H1 (cell line): Measurements from ENCODE around the gene NDUFA6. TPM values are rescaled to one million over a fixed set of nuclear protein-coding genes. Genes with fewer than 3 reads are reported as not detected.

Experiments used
- ASH2L ChIP-seq: fragments of 200-600, 300-600 bp; sonication (generic); IDR thresholded peaks from one replicate; pipeline ENCODE4 v1.7.1; 2017; ENCODE audit warnings: low read length
- BRCA1 ChIP-seq: IDR thresholded peaks from 2 replicates; pipeline ENCODE4 v1.6.1; 2012; ENCODE audit warnings: low read depth, low read length, improper control_type of control experiment
- CBX5 ChIP-seq: fragments of 300-800, 300-1000 bp; sonication (generic); IDR thresholded peaks from 2 replicates; pipeline ENCODE4 v1.7.1; 2016; ENCODE audit warnings: antibody characterized with exemption, low read length, low read depth
- CHD2 ChIP-seq: IDR thresholded peaks from 2 replicates; pipeline ENCODE4 v1.6.1; 2012; ENCODE audit warnings: low read length, improper control_type of control experiment
- EZH2 ChIP-seq: fragments of 200-600 bp; sonication (generic); IDR thresholded peaks from 2 replicates; pipeline ENCODE4 v1.7.1; 2012; ENCODE audit warnings: low read depth, mild to moderate bottlenecking, moderate library complexity, low read length, inconsistent platforms; ENCODE audit not compliant: severe bottlenecking
- GABPA ChIP-seq: IDR thresholded peaks from 2 replicates; pipeline ENCODE4 v1.6.1; 2011; ENCODE audit warnings: mild to moderate bottlenecking, low read length, moderate library complexity, borderline replicate concordance; ENCODE audit not compliant: insufficient read depth
- JUND ChIP-seq: IDR thresholded peaks from 2 replicates; pipeline ENCODE4 v1.6.1; 2011; ENCODE audit warnings: mild to moderate bottlenecking, improper control_type of control experiment, low read length
- KDM1A ChIP-seq: fragments of 200-600, 300-600 bp; sonication (generic); IDR thresholded peaks from 2 replicates; pipeline ENCODE4 v1.7.1; 2016; ENCODE audit warnings: mild to moderate bottlenecking, low read length, borderline replicate concordance
- KDM4A ChIP-seq: IDR thresholded peaks from one replicate; pipeline ENCODE4 v1.7.1; 2012; ENCODE audit warnings: low read depth, mild to moderate bottlenecking, moderate library complexity, low read length, inconsistent platforms; ENCODE audit not compliant: severe bottlenecking
- KDM5A ChIP-seq: fragments of 200-600 bp; IDR thresholded peaks from 2 replicates; pipeline ENCODE4 v1.7.1; 2012; ENCODE audit warnings: mild to moderate bottlenecking, low read length, inconsistent platforms, mixed read lengths
- MAFK ChIP-seq: IDR thresholded peaks from 2 replicates; pipeline ENCODE4 v1.6.1; 2012; ENCODE audit warnings: low read depth, mild to moderate bottlenecking, improper control_type of control experiment, low read length
- NANOG ChIP-seq: IDR thresholded peaks from 2 replicates; pipeline ENCODE4 v1.6.1; 2011; ENCODE audit warnings: low read length, low read depth, mild to moderate bottlenecking, inconsistent platforms; ENCODE audit not compliant: insufficient read depth, poor library complexity, severe bottlenecking
- PHF8 ChIP-seq: fragments of 200-600 bp; sonication (generic); conservative IDR thresholded peaks from 2 replicates; pipeline ENCODE4 v1.7.1; 2012; ENCODE audit warnings: low read depth, mild to moderate bottlenecking, inconsistent platforms, low read length, moderate library complexity
- POLR2A ChIP-seq, 2 experiments: IDR thresholded peaks; 1 replicate in 1 of 2; 2 replicates in 1 of 2; pipeline ENCODE4 v1.6.1; 2011; ENCODE audit warnings: low read depth in 2 of 2, low read length in 2 of 2, mild to moderate bottlenecking in 2 of 2; ENCODE audit errors: control extremely low read depth in 1 of 2
- RNF2 ChIP-seq: fragments of 200-900, 300-1000 bp; sonication (generic); IDR thresholded peaks from 2 replicates; pipeline ENCODE4 v1.7.1; 2016; ENCODE audit warnings: borderline replicate concordance, low read depth, mild to moderate bottlenecking, antibody characterized with exemption, low read length; ENCODE audit not compliant: poor library complexity, severe bottlenecking; ENCODE audit errors: missing control alignments
- RXRA ChIP-seq: IDR thresholded peaks from 2 replicates; pipeline ENCODE4 v1.6.1; 2011; ENCODE audit warnings: low read depth, mild to moderate bottlenecking, low read length, moderate library complexity; ENCODE audit not compliant: insufficient read depth
- SAP30 ChIP-seq: fragments of 300-600 bp; sonication (generic); IDR thresholded peaks from 2 replicates; pipeline ENCODE4 v1.7.1; 2012; ENCODE audit warnings: low read length, moderate library complexity, mild to moderate bottlenecking, inconsistent platforms; ENCODE audit not compliant: insufficient read depth, insufficient replicate concordance
- SP4 ChIP-seq: IDR thresholded peaks from 2 replicates; pipeline ENCODE4 v1.6.1; 2012; ENCODE audit warnings: low read length, inconsistent platforms
- SUZ12 ChIP-seq: fragments of 200-600 bp; sonication (generic); IDR thresholded peaks from 2 replicates; pipeline ENCODE4 v1.6.1; 2012; ENCODE audit warnings: mild to moderate bottlenecking, inconsistent platforms, low read length, moderate library complexity, mixed read lengths
- TAF7 ChIP-seq: optimal IDR thresholded peaks from 2 replicates; pipeline ENCODE3; 2011; ENCODE audit warnings: low read depth, mild to moderate bottlenecking, inconsistent platforms, low read length, moderate library complexity, borderline replicate concordance
- TCF12 ChIP-seq: IDR thresholded peaks from 2 replicates; pipeline ENCODE4 v1.6.1; 2011; ENCODE audit warnings: low read depth, mild to moderate bottlenecking, low read length
- TEAD4 ChIP-seq: IDR thresholded peaks from 2 replicates; pipeline ENCODE4 v1.6.1; 2012; ENCODE audit warnings: low read depth, low read length, inconsistent platforms, mixed read lengths
- YY1 ChIP-seq: IDR thresholded peaks from 2 replicates; pipeline ENCODE4 v1.6.1; 2011; ENCODE audit warnings: low read depth, mild to moderate bottlenecking, low read length
- ZNF274 ChIP-seq: IDR thresholded peaks from 2 replicates; pipeline ENCODE4 v1.7.0; 2012; ENCODE audit warnings: low read length, borderline replicate concordance; ENCODE audit errors: extremely low read depth
- polyA plus RNA-seq, 7 experiments: library from polyadenylated mRNA; depleted of rRNA in 3 of 7; stranded (reverse) in 5 of 7; unstranded in 2 of 7; fragments of >200 nt in 5 of 7; fragments of 200-250 nt in 2 of 7; gene quantifications; 1 replicate in 5 of 7; 2 replicates in 1 of 7; 4 replicates in 1 of 7; pipeline versions ENCODE4 v1.2.1 to v1.2.3, GENCODE V29; 2011 to 2013; ENCODE audit warnings: missing spikeins in 2 of 7, mixed read lengths in 2 of 7
- total RNA-seq: library from RNA; stranded (reverse); fragmentation: NEBNext Ultra II Directional; extraction: Animal tissue kit (Norgen Biotek cat#: 25700); gene quantifications from 2 replicates; pipeline ENCODE4 v1.2.1, GENCODE V29; 2021
- TF ChIP-seq, protein P1 (sequence below): IDR thresholded peaks from 2 replicates; pipeline ENCODE4 v1.6.1; 2011; ENCODE audit warnings: low read depth, mild to moderate bottlenecking, low read length; ENCODE audit not compliant: insufficient read depth

Gene NDUFA6
- total and polyA plus RNA-seq, 2 of the 8 experiments (the other 6 are each of a cell fraction or from before 2014, with no cell fraction given) = 76.2 to 105 TPM

DNA sequence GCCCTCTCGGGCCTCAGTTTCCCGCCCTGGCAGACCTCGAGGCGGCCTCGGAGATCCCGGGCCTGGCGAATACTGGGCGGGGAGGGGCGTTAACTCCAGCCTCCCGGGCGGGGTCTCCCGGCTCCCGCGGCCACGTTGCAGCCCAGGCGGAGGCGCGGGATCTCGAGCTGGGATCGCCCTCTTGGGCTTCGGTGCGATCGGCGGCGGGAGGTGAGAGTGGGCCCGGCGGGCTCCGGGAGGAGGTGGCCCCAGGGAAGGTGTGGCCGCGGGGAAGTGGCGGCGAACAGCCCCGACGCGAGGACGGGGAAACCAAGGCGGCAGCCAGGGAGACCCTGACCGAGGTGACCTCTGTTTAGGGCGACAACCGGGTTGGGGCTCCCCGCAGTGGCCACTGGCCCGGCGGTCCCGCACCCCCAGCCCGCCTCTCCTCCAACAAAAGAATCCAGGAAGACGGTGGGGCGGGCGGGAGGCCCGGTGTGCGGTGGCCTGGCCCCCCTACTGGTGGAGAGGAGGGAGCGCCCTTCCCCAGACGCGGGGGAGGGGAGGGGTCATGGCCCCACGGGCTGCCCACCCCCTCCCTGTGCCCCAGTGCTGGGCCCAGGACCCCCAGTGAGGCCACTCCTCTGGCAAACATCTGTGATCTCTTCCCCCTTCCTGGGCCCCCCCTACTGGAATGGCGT lies 16.3 kb downstream of the NDUFA6 start, which contains the start of gene PHETA2 (continued):
- TF ChIP-seq GABPA (no peak), KDM4A (peak; percentile 37), TEAD4 (no peak), CHD2 (no peak), RXRA (no peak), TAF7 (no peak), BRCA1 (no peak), KDM1A (no peak), CBX5 (no peak), JUND (no peak), RNF2 (no peak), EZH2 (no peak), POLR2A (IDR thresholded peaks at IDR 0.05; ENCODE audit: control extremely low read depth in 1 of 2, low read depth in 2 of 2, low read length in 2 of 2) (peak in 1 of 2 experiments; percentile 62; a peak in 2 of 3 replicates), SP4 (no peak), ASH2L (peak; percentile 42), YY1 (peak; percentile 22; the same call in 1 of the 2 replicates), NANOG (no peak), SUZ12 (no peak), ZNF274 (no peak), KDM5A (no peak), SAP30 (no peak), MAFK (no peak), PHF8 (peak; percentile 58), TCF12 (no peak)
- TF ChIP-seq, protein P1, sequence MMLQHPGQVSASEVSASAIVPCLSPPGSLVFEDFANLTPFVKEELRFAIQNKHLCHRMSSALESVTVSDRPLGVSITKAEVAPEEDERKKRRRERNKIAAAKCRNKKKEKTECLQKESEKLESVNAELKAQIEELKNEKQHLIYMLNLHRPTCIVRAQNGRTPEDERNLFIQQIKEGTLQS = no peak
